ENCODE data around the gene NKX1-1.

- TF ChIP-seq POLR2AphosphoS5 (IDR thresholded peaks at IDR 0.05; ENCODE audit: low read depth, low read length): no peak
- no peak for TF ChIP-seq SIN3A (IDR thresholded peaks at IDR 0.05; ENCODE audit: borderline replicate concordance, insufficient read depth, low read length)
- no peak for TF ChIP-seq TAF1 (IDR thresholded peaks at IDR 0.05; ENCODE audit: borderline replicate concordance, insufficient read depth, low read length)
- no peak for TF ChIP-seq REST (IDR thresholded peaks at IDR 0.05; ENCODE audit: insufficient read depth in 1 of 2, low read depth in 2 of 2, low read length in 2 of 2)
- no peak for TF ChIP-seq FOXP2 (optimal IDR thresholded peaks at IDR 0.05; ENCODE audit: borderline replicate concordance, extremely low read depth, extremely low read length, insufficient read depth)
Observed at GRCh38 chr4:1413687-1414479, 7.6 kb upstream of the NKX1-1 start.
